Suprapubic skin (tissue), 4 donors: ENCODE measurements around the gene TMED10.

Experiments
- CTCF ChIP-seq, 2 donors: fragments of 200-600 bp in 1 of 2; fragments of 450-650 bp in 1 of 2; sonication (generic) in 1 of 2; IDR thresholded peaks; one replicate each; pipeline ENCODE4 v1.5.1; 2016 to 2019; ENCODE audit warnings: antibody characterized with exemption in 2 of 2, mild to moderate bottlenecking in 1 of 2, moderate library complexity in 1 of 2
- EP300 ChIP-seq: sonication (generic); formaldehyde crosslinking; IDR thresholded peaks from one replicate; pipeline ENCODE4 v1.6.1; 2017; ENCODE audit warnings: antibody characterized with exemption
- POLR2A ChIP-seq, 2 donors: fragments of 450-650 bp; IDR thresholded peaks; one replicate each; pipeline ENCODE4 v1.6.1; 2017; ENCODE audit warnings: antibody characterized with exemption in 2 of 2, mild to moderate bottlenecking in 2 of 2, moderate library complexity in 2 of 2
- POLR2AphosphoS5 ChIP-seq, 3 donors: sonication (generic); formaldehyde crosslinking; IDR thresholded peaks; one replicate each; pipeline ENCODE4 v1.6.1; 2017; ENCODE audit warnings: antibody characterized with exemption in 3 of 3

DNA sequence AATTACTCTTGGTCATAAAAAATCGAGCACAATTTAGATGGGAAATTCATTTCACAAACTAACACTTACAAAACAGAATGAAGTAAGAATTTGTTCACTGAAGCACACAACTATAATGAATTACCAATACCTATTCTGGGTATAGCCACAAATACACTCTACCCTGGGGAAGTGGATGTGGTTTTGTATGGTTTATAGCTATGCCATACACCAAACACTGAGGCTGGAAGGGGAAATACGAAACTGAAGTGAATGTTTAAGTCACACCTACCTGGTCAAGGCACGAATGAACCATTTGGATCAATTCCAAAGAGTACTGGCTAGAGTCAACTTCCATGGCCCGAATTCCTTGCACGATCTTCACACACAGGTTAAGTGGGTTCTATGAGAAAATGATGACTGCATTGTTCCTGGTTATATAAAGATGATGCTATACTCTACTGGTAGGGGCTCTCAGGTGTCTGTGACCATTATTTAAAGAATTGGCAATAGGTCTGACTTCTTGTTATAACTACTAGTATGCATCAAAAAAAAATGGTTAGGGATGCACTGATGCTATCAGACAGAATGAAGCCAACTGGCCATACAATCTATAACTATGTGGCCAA, 62.4 kb downstream of the TMED10 start:
- TF ChIP-seq CTCF (IDR thresholded peaks at IDR 0.05) (no peak), POLR2A (IDR thresholded peaks at IDR 0.05) (no peak), POLR2AphosphoS5 (IDR thresholded peaks at IDR 0.05) (no peak), EP300 (no peak)
